HG03045 (cell line): Measurements from ENCODE around the gene IL1A.
"Not testable (repeated sequence)": the region's sequence is repeated elsewhere in the genome, so short reads cannot be mapped to it uniquely, and the experiment has no call there.

ENCODE experiments used
- ATAC-seq: cut with Tn5 transposase; IDR thresholded peaks from one replicate; pipeline ENCODE4 v1.9.1; 2021; ENCODE audit warnings: mild to moderate bottlenecking, moderate library complexity; ENCODE audit not compliant: unreplicated experiment

Gene IL1A, protein sequence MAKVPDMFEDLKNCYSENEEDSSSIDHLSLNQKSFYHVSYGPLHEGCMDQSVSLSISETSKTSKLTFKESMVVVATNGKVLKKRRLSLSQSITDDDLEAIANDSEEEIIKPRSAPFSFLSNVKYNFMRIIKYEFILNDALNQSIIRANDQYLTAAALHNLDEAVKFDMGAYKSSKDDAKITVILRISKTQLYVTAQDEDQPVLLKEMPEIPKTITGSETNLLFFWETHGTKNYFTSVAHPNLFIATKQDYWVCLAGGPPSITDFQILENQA

GRCh38 chr2:112784199-112785189 is at the start of gene IL1A:
Gene IL1A (minus strand): TSS chr2:112784493. CDS start chr2:112783770, 723 bp downstream.
- no peak for ATAC-seq

DNA sequence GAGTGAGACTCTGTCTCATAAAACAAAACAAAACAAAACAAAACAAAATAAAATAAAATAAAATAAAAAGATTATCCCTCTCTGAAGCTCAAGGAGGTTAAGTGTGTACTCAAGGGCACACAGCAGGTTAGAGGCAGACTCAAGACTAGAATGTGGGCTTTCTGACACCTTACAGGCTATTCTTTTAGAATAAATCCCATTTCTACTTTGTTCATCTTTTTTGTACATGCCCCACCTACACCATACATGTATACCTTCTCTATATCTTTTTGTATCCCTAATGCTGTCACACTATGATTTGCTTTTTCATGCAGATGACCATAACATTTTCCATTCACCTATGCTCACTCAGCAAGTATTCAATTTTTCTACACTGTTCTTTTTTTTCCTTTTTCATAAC is 49.7 kb upstream of the IL1A start:
- no peak for ATAC-seq

GRCh38 chr2:112833639-112833931 is 49.3 kb upstream of the IL1A start:
- not testable (repeated sequence) for ATAC-seq

DNA sequence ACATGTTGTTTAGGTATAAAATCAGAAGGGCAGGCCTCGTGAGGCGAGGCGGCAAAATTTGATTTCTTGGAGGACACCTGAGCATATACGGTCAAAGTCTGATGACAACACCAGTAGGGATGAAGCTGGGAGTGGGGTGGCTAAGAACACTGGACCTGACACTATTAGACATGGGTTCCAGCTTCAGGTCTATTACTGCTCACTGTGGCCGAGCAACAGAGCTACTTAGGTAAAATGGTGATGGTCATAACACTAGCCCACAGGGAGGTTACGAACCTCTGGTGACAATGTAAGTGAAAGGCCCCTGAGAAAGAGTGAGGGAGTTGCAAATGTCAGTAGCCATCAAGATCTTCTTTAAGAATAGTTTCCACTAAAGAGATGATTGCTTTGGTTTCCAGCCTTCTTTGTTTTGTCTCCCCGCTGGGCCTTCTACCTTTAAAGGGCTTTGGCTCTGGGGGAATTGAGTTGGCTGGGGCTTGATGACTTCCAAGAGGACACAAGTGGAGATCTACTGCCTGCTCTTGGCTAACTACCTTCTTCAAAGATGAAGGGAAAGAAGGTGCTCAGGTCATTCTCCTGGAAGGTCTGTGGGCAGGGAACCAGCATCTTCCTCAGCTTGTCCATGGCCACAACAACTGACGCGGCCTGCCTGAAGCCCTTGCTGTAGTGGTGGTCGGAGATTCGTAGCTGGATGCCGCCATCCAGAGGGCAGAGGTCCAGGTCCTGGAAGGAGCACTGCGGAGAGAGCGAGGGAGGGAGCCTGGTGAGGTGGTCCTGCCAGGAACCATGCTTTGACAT is 48.7 kb upstream of the IL1A start:
- no peak for ATAC-seq

DNA sequence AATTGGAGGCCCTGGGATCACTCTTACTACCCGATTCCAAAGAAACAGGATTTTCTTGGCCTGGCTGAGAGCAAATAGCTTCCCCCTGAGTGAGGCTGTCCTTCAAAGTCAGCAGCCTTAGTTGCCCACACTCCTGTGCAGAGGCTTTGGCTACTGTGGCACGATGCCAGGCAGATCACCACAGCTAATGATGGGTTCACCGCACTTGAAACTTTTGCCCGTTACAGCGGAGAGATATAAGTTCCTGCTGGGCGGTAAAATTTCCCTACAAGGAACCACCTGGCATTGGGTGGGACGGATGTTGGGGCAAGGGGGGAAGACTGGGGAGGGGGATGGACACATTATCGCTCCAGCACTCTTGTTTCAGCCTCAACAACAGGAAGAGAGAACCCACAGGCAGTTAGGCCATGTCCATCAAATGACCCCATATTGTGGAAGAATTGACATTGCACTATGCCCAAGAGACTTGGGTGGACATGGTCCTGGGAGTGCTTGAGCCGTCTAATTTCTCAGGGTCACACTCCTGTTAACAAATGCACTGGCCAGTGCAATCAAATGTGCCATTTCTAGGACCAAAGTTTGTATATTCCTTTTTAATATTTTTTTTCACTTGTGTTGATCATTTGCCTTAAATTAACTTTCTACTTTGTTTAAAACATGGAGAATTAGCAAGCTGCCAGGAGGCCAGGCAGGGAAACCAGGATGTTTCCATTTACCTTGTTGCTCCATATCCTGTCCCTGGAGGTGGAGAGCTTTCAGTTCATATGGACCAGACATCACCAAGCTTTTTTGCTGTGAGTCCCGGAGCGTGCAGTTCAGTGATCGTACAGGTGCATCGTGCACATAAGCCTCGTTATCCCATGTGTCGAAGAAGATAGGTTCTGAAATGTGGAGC is 47.9 kb upstream of the IL1A start:
- no peak for ATAC-seq

DNA sequence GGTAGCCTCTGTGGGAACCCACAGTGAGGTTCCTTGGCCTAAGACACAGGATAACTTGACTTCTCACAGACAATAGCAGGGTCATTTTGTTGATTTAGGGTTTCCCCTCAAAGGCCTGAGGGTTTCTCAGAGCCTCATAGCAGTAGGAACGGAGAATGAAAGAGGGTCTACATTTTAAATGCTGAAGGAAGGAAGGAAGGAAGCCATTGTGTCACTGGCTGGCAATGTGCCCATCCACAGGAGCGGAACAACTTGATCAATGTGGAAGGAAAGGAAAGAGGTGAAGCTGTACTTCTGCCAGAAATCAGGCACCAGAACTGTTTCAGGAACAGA is 47.2 kb upstream of the IL1A start:
- no peak for ATAC-seq

DNA sequence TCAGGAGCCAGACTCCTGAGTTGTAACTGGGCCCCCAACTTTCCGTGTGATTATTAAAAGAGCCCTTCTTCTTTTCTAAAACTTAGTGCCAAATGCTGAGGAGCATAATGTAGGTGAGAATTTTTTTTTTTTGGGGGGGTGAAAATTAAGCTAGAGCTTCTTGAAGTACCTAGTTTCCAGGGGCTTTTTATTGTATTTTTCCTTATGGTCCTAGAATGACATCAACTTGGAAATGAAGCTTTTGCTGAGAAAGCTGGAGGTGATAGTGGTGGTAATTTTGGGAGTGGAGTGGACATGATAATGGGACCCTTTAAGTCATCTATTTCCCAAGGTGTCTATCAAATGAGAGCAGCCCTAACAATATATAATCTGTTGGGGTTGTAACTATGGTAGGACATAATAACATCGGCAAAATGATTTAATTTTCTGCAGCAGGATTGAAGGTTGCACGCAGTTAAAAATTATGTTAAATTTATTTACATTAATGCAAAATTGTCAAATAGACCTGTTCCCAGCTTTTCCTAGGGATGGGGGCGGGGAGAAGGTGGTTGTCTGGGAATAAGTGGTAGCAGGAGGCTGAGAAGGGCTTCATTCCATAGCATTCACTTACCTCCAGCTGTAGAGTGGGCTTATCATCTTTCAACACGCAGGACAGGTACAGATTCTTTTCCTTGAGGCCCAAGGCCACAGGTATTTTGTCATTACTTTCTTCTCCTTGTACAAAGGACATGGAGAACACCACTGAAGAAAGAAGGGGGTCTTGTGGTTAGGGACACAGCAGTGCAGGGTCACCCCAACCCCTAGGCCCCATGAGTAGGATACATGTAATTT is 46.6 kb upstream of the IL1A start:
- no peak for ATAC-seq

DNA sequence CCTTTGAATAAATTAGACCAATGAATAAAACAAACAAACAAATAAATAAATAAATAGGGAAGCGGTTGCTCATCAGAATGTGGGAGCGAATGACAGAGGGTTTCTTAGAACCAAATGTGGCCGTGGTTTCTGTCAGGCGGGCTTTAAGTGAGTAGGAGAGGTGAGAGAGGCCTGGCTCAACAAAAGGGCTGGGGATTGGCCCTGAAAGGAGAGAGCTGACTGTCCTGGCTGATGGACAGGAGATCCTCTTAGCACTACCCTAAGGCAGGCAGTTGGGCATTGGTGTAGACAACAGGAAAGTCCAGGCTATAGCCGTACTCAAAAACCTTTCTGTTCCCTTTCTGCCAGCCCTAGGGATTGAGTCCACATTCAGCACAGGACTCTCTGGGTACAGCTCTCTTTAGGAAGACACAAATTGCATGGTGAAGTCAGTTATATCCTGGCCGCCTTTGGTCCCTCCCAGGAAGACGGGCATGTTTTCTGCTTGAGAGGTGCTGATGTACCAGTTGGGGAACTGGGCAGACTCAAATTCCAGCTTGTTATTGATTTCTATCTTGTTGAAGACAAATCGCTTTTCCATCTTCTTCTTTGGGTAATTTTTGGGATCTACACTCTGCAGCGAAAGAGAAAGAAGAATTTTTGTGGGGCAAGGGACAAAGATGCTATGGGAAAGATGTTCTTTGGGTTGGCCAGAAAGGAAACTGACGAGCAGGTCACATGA is 45.8 kb upstream of the IL1A start:
- no peak for ATAC-seq

GRCh38 chr2:112829101-112829960 is 45.0 kb upstream of the IL1A start:
- no peak for ATAC-seq

DNA sequence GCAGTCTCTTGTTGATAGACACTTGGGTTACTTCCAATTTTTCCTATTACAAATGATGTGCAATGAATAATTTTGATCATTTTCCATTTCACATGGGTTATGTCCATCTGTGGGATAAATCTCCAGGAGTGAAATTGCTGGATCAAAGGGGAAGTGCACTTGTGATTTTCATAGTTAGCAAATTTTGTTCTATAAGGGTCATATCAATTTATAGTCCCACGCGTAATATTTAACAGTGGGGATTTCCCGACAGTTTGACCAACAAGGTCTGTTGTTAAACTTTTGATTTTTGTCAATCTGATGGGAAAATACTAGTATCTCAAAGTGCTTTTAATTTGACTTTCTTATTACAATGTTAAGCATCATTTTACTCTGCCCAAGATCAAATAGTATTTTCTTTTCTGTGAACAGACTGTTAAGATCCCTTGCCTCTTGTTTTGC is 44.0 kb upstream of the IL1A start:
- ATAC-seq = no peak

DNA sequence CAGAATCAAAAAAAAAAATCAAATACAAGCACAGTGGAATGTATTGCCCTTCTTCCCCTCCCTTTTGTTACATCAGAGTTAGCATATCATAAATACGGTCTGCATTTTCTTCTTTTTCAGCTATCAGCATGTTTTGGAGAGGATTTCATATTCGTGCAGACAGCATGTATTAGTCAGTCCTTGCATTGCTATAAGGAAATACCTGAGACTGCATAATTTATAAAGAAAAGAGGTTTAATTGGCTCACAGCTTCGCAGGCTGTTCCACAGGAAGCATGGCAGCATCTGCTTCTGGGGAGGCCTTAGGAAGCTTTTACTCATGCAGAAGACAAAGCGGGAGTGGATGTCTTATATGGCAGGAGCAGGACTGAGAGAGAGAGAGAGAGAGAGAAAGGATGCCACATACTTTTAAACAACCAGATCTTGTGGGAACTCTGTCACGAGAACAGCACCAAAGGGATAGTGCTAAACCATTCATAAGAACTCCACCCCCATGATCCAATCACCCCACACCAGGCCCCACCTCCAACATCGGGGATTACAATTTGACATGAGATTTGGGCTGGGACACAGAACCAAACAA is 43.4 kb upstream of the IL1A start:
- ATAC-seq = no peak

GRCh38 chr2:112827009-112827408 is 42.7 kb upstream of the IL1A start:
- no peak for ATAC-seq

GRCh38 chr2:112825706-112826105 is 41.4 kb upstream of the IL1A start:
- no peak for ATAC-seq

DNA sequence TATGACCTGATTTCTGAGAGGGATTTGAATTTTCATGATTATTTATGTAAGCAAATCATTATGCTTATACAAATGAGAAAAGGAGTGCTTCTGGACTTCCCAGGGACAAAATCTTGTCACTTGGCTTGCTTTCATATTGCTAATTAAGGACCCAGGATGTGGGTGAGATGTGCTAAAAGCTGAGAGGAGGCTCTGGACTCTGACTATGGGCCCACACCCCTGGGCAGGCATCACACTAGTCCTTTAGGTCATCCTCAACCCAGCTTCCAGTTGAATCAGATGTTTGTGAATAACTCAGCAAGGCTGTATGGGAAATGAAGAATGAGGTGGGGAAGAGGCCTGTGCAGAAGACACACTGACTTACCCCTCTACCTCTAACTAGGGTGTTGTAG is 40.4 kb upstream of the IL1A start:
- ATAC-seq = no peak

DNA sequence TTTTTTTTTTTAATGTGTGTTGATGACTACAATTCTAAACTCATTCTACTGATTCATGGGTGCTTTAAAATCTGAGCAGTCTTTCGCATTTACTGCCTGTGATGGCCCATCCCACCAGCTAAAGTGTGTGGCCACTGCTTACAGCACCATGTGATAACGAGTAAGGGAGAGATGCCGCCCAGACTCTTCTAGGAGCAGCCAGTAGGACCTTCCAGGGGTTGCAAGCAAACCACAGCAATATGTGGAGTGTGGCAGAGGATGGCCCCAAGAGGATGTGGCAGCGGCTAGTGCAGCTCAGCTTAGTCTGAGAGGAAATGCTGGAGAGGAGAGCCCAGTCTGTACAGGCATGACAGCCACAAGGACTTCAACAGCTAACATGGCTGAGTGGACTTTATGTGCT is 37.4 kb upstream of the IL1A start:
- ATAC-seq = no peak

DNA sequence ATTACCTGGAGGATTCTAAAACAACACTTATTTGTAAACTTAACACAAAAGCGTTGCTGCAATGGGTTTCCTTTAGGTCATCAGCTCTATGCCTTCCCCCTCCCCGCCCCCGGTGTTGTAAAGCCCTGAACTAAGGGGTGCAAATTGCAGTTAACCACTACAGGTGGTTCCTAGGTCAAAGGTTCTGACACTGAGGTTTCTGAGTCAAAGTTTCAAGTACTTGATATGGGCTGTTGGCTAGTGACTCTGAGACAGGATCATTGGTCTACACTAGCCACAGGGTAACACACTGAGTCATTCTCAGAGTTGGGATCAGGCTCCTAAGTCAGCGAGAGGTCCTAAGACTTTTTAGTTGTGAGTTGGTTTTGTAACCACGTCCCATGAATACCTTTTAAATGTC is 36.8 kb upstream of the IL1A start:
- peak; percentile 72 for ATAC-seq

DNA sequence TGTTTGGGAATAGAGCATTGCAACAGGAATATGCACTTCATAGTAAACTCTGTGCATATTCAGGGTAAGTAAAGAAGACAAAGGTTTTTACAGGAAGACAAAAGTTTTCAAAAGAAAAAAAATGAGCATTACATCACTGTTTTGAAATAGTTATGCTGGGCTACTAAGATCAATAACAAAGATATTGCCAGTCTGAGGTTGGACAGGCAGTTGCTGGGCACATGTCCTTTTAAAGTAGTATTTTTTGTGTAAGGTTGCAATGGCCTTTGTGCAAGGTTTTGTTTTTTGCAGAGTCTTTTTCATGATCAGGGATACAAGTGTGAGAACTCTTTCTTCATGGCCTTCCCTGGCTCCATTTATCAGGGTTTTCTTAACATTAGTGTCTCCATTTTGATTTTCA is 36.0 kb upstream of the IL1A start:
- no peak for ATAC-seq

GRCh38 chr2:112819081-112819480 is 34.8 kb upstream of the IL1A start:
- ATAC-seq = no peak
